LNCAP (cell line): ENCODE data around the gene TRIM66.

Source experiments
- CTCF ChIP-seq: fragments of 450-650 bp; IDR thresholded peaks from 2 replicates; pipeline ENCODE4 v1.5.1; 2017; ENCODE audit warnings: mild to moderate bottlenecking

Gene TRIM66

DNA sequence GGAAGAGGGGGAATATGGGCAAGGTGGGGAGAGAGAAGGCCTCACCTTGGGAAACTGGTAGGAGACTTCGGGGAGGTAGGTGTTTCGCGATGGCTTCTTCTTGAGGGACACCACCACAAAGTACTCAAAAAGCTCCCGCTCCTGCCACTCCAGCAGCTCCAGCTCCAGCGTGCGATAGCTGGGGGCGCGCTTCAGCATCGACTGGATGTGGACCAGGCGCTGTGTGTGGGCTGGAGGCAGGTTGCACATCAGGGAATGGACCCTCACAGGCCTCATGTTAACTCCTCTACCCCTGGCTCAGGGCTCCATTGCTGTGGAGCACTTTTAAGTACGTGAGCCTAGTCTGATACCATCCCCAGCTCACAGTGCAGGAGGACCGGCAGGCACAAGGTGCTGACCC, 30.0 kb upstream of the TRIM66 start:
- no peak for TF ChIP-seq CTCF

DNA sequence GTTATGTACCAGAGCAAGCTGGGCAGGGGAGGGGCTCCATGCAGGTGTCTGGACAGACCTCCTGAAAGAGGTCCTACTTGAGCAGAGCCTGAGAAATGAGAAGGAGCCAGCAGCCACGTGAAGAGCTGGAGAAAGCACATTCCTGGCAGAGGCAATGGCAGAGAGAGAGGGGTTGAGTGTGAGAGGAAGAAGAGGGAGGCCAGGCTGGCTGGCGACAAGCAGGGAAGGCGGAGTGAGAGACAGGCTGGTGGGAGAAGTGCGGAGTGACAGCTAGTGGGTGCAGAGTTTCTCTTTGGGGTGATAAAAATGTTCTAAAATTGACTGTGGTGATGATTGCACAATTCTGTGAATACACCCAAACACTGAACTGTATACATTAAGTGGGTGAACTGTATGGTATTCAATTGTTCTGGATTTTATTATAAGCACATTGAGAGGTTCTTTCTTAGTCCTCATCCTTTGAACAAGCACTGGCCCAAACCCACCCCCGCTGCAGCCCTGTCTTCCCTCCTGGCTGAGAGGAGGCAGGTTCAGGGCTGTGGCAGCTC, 29.5 kb upstream of the TRIM66 start:
- TF ChIP-seq CTCF: no peak

- no peak for TF ChIP-seq CTCF
These were observed 27.3 kb upstream of the TRIM66 start for GRCh38 chr11:8709777-8710176.

GRCh38 chr11:8709002-8709672, 26.7 kb upstream of the TRIM66 start:
- TF ChIP-seq CTCF: no peak

DNA sequence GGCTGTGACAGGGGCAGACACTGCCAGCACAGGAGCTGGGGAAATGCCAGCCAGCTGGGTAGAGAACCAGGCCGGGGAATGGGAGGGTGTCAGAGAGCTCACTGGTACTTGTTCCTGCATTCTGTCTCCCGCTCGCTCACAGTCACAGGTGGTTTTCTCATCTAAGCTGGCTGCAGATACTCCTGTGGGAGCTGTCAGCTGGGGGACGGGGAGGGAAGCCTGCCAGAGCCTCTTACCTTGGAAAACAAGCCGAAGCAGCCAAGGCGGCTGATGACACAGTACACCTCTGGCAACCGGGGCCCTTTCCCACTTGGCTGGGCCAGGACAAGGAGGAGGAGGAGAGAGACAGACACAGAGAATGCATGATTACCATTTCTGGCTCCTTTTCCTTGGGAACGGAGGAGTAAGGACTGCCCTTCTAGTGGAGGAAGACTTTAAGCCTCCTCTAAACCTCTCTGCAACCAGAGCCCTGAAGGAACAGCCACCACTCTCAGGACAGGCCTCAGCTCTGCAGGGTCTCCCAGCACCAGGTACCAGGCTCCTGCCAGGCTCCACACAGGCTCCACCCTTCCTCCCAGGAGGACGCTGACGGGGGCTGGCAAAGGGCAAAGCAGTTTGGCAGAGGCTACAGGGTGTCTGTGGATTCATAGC, 25.2 kb upstream of the TRIM66 start:
- no peak for TF ChIP-seq CTCF

DNA sequence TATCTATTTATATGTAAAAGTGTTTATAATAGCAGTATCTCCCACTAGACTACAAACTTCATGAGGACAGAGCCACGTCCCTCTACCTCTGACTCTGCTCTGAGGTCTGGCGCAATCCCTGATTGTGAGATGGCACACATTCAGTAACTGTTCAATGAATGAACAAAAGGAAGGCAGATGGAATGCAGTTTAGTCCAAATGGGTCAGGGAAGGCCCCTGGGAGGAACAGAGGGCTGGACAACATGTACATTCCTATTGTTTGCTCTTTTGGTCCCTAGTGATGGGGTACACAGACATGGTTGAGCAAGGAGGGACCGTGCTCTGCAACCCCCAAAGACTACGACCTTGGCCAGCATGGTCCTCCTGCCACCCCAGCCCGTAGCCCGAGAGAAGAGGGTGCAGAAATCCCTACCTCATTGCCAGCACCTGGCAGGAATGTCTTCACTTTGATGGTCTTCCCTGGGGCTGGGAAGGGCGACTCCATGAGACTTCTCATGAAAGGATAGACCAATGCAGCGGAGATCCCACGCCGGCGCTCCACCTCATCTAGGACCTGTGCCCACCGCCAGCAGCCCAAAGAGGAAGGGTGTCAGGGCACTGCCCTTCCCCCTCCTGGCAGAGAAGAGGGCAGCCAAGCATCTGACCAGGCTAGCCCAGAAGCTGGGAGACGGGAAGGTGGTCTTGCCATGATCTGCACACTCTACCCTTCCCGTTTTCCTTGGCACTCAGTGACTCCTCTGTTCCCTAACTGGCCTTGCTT, 24.4 kb upstream of the TRIM66 start:
- TF ChIP-seq CTCF: no peak

DNA sequence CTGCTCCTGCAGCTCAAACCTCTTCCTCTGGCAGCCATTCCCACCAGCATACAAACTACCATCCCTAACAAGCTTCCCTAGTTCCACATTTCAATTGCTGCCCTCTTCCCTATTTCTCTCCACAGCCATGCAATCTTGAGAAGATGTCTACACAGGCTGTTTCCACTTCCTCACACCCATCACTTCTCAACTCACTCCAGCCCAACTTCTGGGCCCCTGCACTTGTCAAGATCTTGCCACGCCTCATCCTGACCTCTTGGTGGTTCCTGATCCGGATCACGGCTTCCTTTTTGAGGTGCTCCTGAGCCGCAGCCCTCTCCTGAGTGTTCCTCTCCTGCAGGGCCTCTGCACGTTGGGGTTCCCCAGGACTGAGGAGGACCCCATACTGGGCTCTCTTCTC, 22.7 kb upstream of the TRIM66 start:
- TF ChIP-seq CTCF: no peak
